Keratinocyte (primary cell): ENCODE data around the gene PRAC1. TPM values are rescaled to one million over a fixed set of nuclear protein-coding genes. Genes with fewer than 3 reads are reported as not detected.

Experiments used
- DNase-seq: peaks from one replicate; pipeline ENCODE4 v3.0.0-alpha.2; 2011; ENCODE audit warnings: low read depth, missing footprints, low spot score
- FAIRE-seq: peaks from 2 replicates; lab custom pipeline; 2011; peaks lifted over from hg19 to GRCh38; lab: Jason Lieb, UNC
- H2AFZ ChIP-seq: 2 replicates; pipeline ENCODE4 v1.6.0; 2012; ENCODE audit warnings: low read length, control low read depth, inconsistent platforms; ENCODE audit not compliant: control insufficient read depth
- H3K27ac ChIP-seq: 2 replicates; pipeline ENCODE4 v1.5.1; 2011; ENCODE audit warnings: low read length; ENCODE audit not compliant: control insufficient read depth, insufficient read depth
- H3K27me3 ChIP-seq: 3 replicates; pipeline ENCODE4 v1.6.0; 2011; ENCODE audit warnings: low read length; ENCODE audit not compliant: control insufficient read depth, insufficient read depth; ENCODE audit errors: extremely low read depth
- H3K36me3 ChIP-seq, 2 experiments: 2 replicates in 1 of 2; 3 replicates in 1 of 2; pipeline ENCODE4 v1.5.1; 2011; ENCODE audit warnings: low read length in 2 of 2, mild to moderate bottlenecking in 1 of 2; ENCODE audit not compliant: control insufficient read depth in 2 of 2, insufficient read depth in 2 of 2; ENCODE audit errors: extremely low read depth in 1 of 2
- H3K4me1 ChIP-seq: 3 replicates; pipeline ENCODE4 v1.5.1; 2011; ENCODE audit warnings: low read length; ENCODE audit not compliant: control insufficient read depth, insufficient read depth; ENCODE audit errors: extremely low read depth
- H3K4me2 ChIP-seq: 3 replicates; pipeline ENCODE4 v1.6.0; 2011; ENCODE audit warnings: low read depth, low read length; ENCODE audit not compliant: control insufficient read depth, insufficient read depth; ENCODE audit errors: extremely low read depth
- H3K4me3 ChIP-seq, 3 experiments: fragments of 200-600 bp in 1 of 3; sonication (generic) in 1 of 3; 2 replicates in 2 of 3; 3 replicates in 1 of 3; pipeline ENCODE4 v1.5.1; 2011 to 2016; ENCODE audit warnings: low read length in 3 of 3, mild to moderate bottlenecking in 3 of 3, control low read depth in 2 of 3, inconsistent platforms in 1 of 3, low read depth in 1 of 3, mixed read lengths in 1 of 3, mixed run types in 1 of 3, moderate library complexity in 1 of 3; ENCODE audit not compliant: control insufficient read depth in 2 of 3, insufficient read depth in 2 of 3; ENCODE audit errors: extremely low read depth in 1 of 3
- H3K79me2 ChIP-seq: 2 replicates; pipeline ENCODE4 v1.6.0; 2012; ENCODE audit warnings: low read length; ENCODE audit not compliant: control insufficient read depth, insufficient read depth
- H3K9ac ChIP-seq: 3 replicates; pipeline ENCODE4 v1.6.0; 2011; ENCODE audit warnings: low read length; ENCODE audit not compliant: control insufficient read depth, insufficient read depth; ENCODE audit errors: extremely low read depth
- H3K9me1 ChIP-seq: 3 replicates; pipeline ENCODE4 v1.6.0; 2011; ENCODE audit warnings: low read length; ENCODE audit not compliant: control insufficient read depth, insufficient read depth; ENCODE audit errors: extremely low read depth
- H3K9me3 ChIP-seq: 2 replicates; pipeline ENCODE4 v1.5.1; 2012; ENCODE audit warnings: low read depth, low read length; ENCODE audit not compliant: control insufficient read depth
- H4K20me1 ChIP-seq: 3 replicates; pipeline ENCODE4 v1.6.0; 2011; ENCODE audit warnings: low read length; ENCODE audit not compliant: control insufficient read depth, insufficient read depth; ENCODE audit errors: extremely low read depth
- CTCF ChIP-seq, 3 experiments: IDR thresholded peaks in 1 of 3; conservative IDR thresholded peaks in 1 of 3; optimal IDR thresholded peaks in 1 of 3; 2 replicates in 2 of 3; 3 replicates in 1 of 3; pipeline versions ENCODE3 to v1.5.1; 2011; ENCODE audit warnings: low read length in 3 of 3, mild to moderate bottlenecking in 3 of 3, moderate library complexity in 2 of 3, control low read depth in 1 of 3, inconsistent platforms in 1 of 3; ENCODE audit not compliant: insufficient read depth in 2 of 3; ENCODE audit errors: extremely low read depth in 1 of 3
- EZH2 ChIP-seq: IDR thresholded peaks from one replicate; pipeline ENCODE4 v1.6.1; 2012; ENCODE audit warnings: inconsistent platforms, mild to moderate bottlenecking, low read length, moderate library complexity
- dilution Hi-C: fragments of 300-500 bp; cut with MboI; formaldehyde crosslinking; loops from one replicate; pipeline ENCODE4 v1.7.0; 2020; ENCODE audit warnings: low sequenced_read_pairs; ENCODE audit not compliant: extremely low pct_ligation_motif_present
- polyA plus RNA-seq, 5 experiments: library from polyadenylated mRNA; depleted of rRNA in 3 of 5; stranded (reverse) in 3 of 5; stranded (forward) in 1 of 5; unstranded in 1 of 5; fragments of >200 nt; gene quantifications; 1 replicate in 1 of 5; 2 replicates in 3 of 5; 3 replicates in 1 of 5; pipeline versions ENCODE4 v1.2.1 to v1.2.3, GENCODE V29; 2011 to 2012; ENCODE audit warnings: missing spikeins in 2 of 5, low read depth in 1 of 5, low replicate concordance in 1 of 5

PRAC1 gene
- polyA plus RNA-seq, 1 donor (not counting 4 experiments of a cell fraction or from before 2014, with no cell fraction given) = not detected

GRCh38 chr17:48723423-48724250, 1.3 kb upstream of the PRAC1 start:
- Histone ChIP-seq H2AFZ (no peak overlapping the region), H3K4me2 (peak overlapping the region; percentile 45), H3K36me3 (no peaks in the 10 kb centered on the region), H3K79me2 (no peaks in the 10 kb centered on the region), H3K27me3 (peaks cover 100% of the 10 kb centered on the region), H3K9me1 (no peaks in the 10 kb centered on the region), H3K9ac (no peak overlapping the region), H3K9me3 (no peaks in the 10 kb centered on the region), H3K4me1 (peaks cover 4% of the 10 kb centered on the region), H3K27ac (no peak overlapping the region), H3K4me3 (no peak overlapping the region), H4K20me1 (peaks cover 4% of the 10 kb centered on the region)
- TF ChIP-seq CTCF (optimal IDR thresholded peaks at IDR 0.05 in 1 of 3, IDR thresholded peaks at IDR 0.05 in 1 of 3, conservative IDR thresholded peaks at IDR 0.05 in 1 of 3; ENCODE audit: extremely low read depth in 1 of 3, insufficient read depth in 2 of 3, low read length in 3 of 3) (no peak), EZH2 (peak; percentile 69)
- DNase-seq (no peak), FAIRE-seq (no peak)
- dilution Hi-C loops = no loop called here

- no peak within 1 kb of the TSS for H3K27ac ChIP-seq
- no peaks in the 10 kb centered on the region for H3K36me3 ChIP-seq
- no peak for TF ChIP-seq EZH2
- TF ChIP-seq CTCF (optimal IDR thresholded peaks at IDR 0.05 in 1 of 3, IDR thresholded peaks at IDR 0.05 in 1 of 3, conservative IDR thresholded peaks at IDR 0.05 in 1 of 3; ENCODE audit: extremely low read depth in 1 of 3, insufficient read depth in 2 of 3, low read length in 3 of 3) = no peak
- peaks cover 4% of the 10 kb centered on the region for H3K4me1 ChIP-seq
- dilution Hi-C loops = no loop called here
- no peaks in the 10 kb centered on the region for H3K79me2 ChIP-seq
- no peaks in the 10 kb centered on the region for H3K9me3 ChIP-seq
- no peak within 1 kb of the TSS for H2AFZ ChIP-seq
- peaks cover 7% of the 10 kb centered on the region for H4K20me1 ChIP-seq
- H3K4me3 ChIP-seq = no peak within 1 kb of the TSS
- no peak for FAIRE-seq
- no peak within 1 kb of the TSS for H3K9ac ChIP-seq
- no peaks in the 10 kb centered on the region for H3K9me1 ChIP-seq
- H3K4me2 ChIP-seq = peak within 1 kb of the TSS; percentile 45
- no peak for DNase-seq
- peaks cover 100% of the 10 kb centered on the region for H3K27me3 ChIP-seq
Observed at GRCh38 chr17:48722915-48723422, 651 bp upstream of the PRAC1 start, which contains the start of gene PRAC2. Gene PRAC2, plus strand, starts transcription at chr17:48723185. Its CDS starts 1,226 bp downstream, at chr17:48724411.
